Measurements from ENCODE around the gene GRID1. TPM values are rescaled to one million over a fixed set of nuclear protein-coding genes. Genes with fewer than 3 reads are reported as not detected.

GRID1 gene
- total and polyA plus RNA-seq, 9 of the 15 experiments (the other 6 are each of a cell fraction or from before 2014, with no cell fraction given) = 0.01 to 7.2 (median 1.2) TPM

- Histone ChIP-seq H4K20me1 (replicated peaks; ENCODE audit: control insufficient read depth, insufficient read depth, low read length) (no peaks in the 10 kb centered on the region), H3K4me2 (ENCODE audit: insufficient read depth, low read length) (no peak overlapping the region), H3K4me1 (replicated peaks in 1 of 2; ENCODE audit: control insufficient read depth in 2 of 2, insufficient read depth in 2 of 2, low read length in 2 of 2) (no peaks in the 10 kb centered on the region), H3K79me2 (ENCODE audit: control insufficient read depth, insufficient read depth, low read length) (no peaks in the 10 kb centered on the region), H3K9ac (ENCODE audit: insufficient read depth in 1 of 2, low read depth in 2 of 2, low read length in 2 of 2) (no peak overlapping the region), H2AFZ (ENCODE audit: low read depth, low read length) (no peak overlapping the region), H3K27me3 (ENCODE audit: control insufficient read depth in 2 of 2, insufficient read depth in 2 of 2, low read length in 2 of 2) (peaks cover 0 to 29% of the 10 kb centered on the region in 2 experiments; a peak in 2 of 5 replicates), H3K9me1 (ENCODE audit: control insufficient read depth, insufficient read depth, low read length) (no peaks in the 10 kb centered on the region), H3K4me3 (no peak overlapping the region), H3K27ac (ENCODE audit: extremely low read depth, low read depth, low read length) (no peak overlapping the region), H3K9me3 (replicated peaks; ENCODE audit: control insufficient read depth, insufficient read depth, low read depth, low read length) (no peaks in the 10 kb centered on the region), H3K36me3 (ENCODE audit: control insufficient read depth, insufficient read depth, low read length) (no peaks in the 10 kb centered on the region)
- no TSS peak for BruUV-seq (replicated peaks)
- in situ Hi-C loops (cut with MboI) (no loop called here), intact Hi-C loops (cut with micrococcal nuclease) (no loop called here)
- ATAC-seq (no peak), DNase-seq (ENCODE audit: extremely low read depth in 1 of 4, low spot score in 3 of 4) (no peak), FAIRE-seq (no peak)
- no peak for TF ChIP-seq ZNF174 (CRISPR knock-in tag; IDR thresholded peaks at IDR 0.05)
- TF ChIP-seq RFX1 (IDR thresholded peaks at IDR 0.05) = peak; percentile 62
- 0 out of 2 replicates have a peak, but pooled peaks have one; percentile 48 for TF ChIP-seq HINFP (tag; conservative IDR thresholded peaks at IDR 0.05; ENCODE audit: low read depth)
- no peak for TF ChIP-seq TAF9B (IDR thresholded peaks at IDR 0.05; ENCODE audit: partially characterized antibody)
- no peak for TF ChIP-seq ZNF395 (CRISPR knock-in tag; IDR thresholded peaks at IDR 0.05)
- 2% methylated on average over 5 of the region's 5 CpGs for WGBS (ENCODE audit: insufficient coverage, low coverage, missing lambda C conversion rate)
- CTCF ChIA-PET (ENCODE audit: low intra/inter-chr PET ratio) = no interaction called here
- POLR2A ChIA-PET = interaction anchor here (1.9 kb wide), 1 partner anchor 9 kb away, joined by 4 read pairs; no protein-coding TSS in a partner anchor
Observed at GRCh38 chr10:86045896-86046295, 320.7 kb downstream of the GRID1 start.
